OCI-LY3 (cell line): Measurements from ENCODE around the gene MYOD1.

Experiments used
- H2AFZ ChIP-seq: fragments of 200-600, 300-600 bp; shearing (Covaris generic); 2 replicates; pipeline ENCODE4 v1.6.0; 2014; ENCODE audit warnings: antibody characterized with exemption, low read depth, low read length
- H3K27ac ChIP-seq: fragments of 200-600, 300-600 bp; sonication (generic); 2 replicates; pipeline ENCODE4 v1.5.1; 2014; ENCODE audit warnings: mild to moderate bottlenecking, low read length, moderate library complexity, mixed read lengths
- H3K27me3 ChIP-seq: fragments of 200-600, 300-600 bp; sonication (generic); 2 replicates; pipeline ENCODE4 v1.6.1; 2014; ENCODE audit warnings: low read depth, low read length, mixed read lengths
- H3K36me3 ChIP-seq: fragments of 200-600, 300-600 bp; sonication (generic); replicated peaks from 2 replicates; pipeline ENCODE3; 2014; ENCODE audit warnings: low read depth, low read length, mixed read lengths
- H3K4me1 ChIP-seq: fragments of 300-600, 200-600 bp; sonication (generic); 2 replicates; pipeline ENCODE4 v1.6.1; 2014; ENCODE audit warnings: low read length, mixed read lengths
- H3K4me2 ChIP-seq: fragments of 200-600, 300-600 bp; sonication (generic); 2 replicates; pipeline ENCODE4 v1.6.1; 2014; ENCODE audit warnings: low read length, mixed read lengths
- H3K4me3 ChIP-seq: fragments of 300-600, 200-600 bp; sonication (generic); 2 replicates; pipeline ENCODE4 v1.5.1; 2014; ENCODE audit warnings: antibody characterized with exemption, mild to moderate bottlenecking, low read length, moderate library complexity
- H3K79me2 ChIP-seq: fragments of 300-600, 200-600 bp; shearing (Covaris generic); 2 replicates; pipeline ENCODE4 v1.6.1; 2014; ENCODE audit warnings: mild to moderate bottlenecking, low read length, mixed read lengths
- H3K9ac ChIP-seq: fragments of 300-600, 200-600 bp; shearing (Covaris generic); 2 replicates; pipeline ENCODE4 v1.6.0; 2014; ENCODE audit warnings: mild to moderate bottlenecking, low read length, moderate library complexity
- H3K9me3 ChIP-seq: fragments of 200-600, 300-600 bp; shearing (Covaris generic); 2 replicates; pipeline ENCODE4 v1.6.1; 2014; ENCODE audit warnings: low read length, mixed read lengths; ENCODE audit not compliant: insufficient read depth
- H4K20me1 ChIP-seq: fragments of 200-600, 300-600 bp; sonication (generic); 2 replicates; pipeline ENCODE4 v1.6.1; 2016; ENCODE audit warnings: low read length, mixed read lengths; ENCODE audit not compliant: insufficient read depth
- EZH2phosphoT487 ChIP-seq: fragments of 200-600 bp; shearing (Covaris generic); IDR thresholded peaks from 2 replicates; pipeline ENCODE4 v1.6.1; 2018; ENCODE audit warnings: antibody characterized with exemption, mixed run types, low read depth
- TF ChIP-seq, protein P1 (sequence below): fragments of 200-600, 300-600 bp; sonication (generic); IDR thresholded peaks from 2 replicates; pipeline ENCODE4 v1.5.1; 2014; ENCODE audit warnings: antibody characterized with exemption, low read length, low read depth

The MYOD1 gene

DNA sequence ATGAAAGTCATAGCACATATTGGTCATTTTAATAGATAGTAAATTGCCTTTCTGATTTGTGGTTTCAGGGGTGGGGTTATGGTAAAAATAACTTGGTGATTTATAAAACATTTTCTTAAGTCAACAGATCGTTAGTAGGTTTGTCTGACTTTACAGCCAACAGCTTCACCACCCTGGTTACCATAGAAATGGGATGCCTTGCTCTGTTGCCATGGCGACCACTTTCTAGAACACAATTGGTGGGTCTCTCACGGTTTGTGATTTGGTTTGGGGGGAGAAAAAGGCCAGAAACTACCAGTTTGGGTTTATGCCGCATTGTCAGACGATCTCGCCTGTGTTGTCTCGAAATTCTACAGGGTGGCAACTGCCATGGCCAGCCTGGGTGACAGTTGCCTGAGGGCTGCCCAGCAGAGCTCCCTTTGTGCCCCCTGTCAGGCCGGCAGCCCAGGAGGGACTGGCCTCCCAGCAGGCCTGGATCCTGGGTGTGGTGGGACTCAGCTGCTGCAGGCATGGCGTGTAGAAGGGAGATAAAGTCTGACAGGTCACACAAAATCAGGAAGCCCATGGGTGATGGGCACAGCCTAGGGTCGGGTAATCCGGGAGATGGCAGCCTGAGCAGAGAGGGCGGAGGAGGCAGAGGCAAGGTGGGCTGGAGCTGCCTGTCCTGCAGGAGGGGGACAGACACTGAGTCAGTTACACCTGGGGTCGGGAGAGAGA, 46.1 kb downstream of the MYOD1 start:
- Histone ChIP-seq H3K9ac (no peak overlapping the region), H3K9me3 (no peaks in the 10 kb centered on the region), H3K27ac (no peak overlapping the region), H4K20me1 (no peaks in the 10 kb centered on the region), H2AFZ (no peak overlapping the region), H3K36me3 (no peaks in the 10 kb centered on the region), H3K79me2 (no peaks in the 10 kb centered on the region), H3K4me1 (peaks cover 5% of the 10 kb centered on the region; the same call in 1 of the 2 replicates), H3K4me3 (no peak overlapping the region), H3K27me3 (no peaks in the 10 kb centered on the region), H3K4me2 (no peak overlapping the region)
- TF ChIP-seq, protein P1, sequence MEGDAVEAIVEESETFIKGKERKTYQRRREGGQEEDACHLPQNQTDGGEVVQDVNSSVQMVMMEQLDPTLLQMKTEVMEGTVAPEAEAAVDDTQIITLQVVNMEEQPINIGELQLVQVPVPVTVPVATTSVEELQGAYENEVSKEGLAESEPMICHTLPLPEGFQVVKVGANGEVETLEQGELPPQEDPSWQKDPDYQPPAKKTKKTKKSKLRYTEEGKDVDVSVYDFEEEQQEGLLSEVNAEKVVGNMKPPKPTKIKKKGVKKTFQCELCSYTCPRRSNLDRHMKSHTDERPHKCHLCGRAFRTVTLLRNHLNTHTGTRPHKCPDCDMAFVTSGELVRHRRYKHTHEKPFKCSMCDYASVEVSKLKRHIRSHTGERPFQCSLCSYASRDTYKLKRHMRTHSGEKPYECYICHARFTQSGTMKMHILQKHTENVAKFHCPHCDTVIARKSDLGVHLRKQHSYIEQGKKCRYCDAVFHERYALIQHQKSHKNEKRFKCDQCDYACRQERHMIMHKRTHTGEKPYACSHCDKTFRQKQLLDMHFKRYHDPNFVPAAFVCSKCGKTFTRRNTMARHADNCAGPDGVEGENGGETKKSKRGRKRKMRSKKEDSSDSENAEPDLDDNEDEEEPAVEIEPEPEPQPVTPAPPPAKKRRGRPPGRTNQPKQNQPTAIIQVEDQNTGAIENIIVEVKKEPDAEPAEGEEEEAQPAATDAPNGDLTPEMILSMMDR, result no peak
- no peak for TF ChIP-seq EZH2phosphoT487

DNA sequence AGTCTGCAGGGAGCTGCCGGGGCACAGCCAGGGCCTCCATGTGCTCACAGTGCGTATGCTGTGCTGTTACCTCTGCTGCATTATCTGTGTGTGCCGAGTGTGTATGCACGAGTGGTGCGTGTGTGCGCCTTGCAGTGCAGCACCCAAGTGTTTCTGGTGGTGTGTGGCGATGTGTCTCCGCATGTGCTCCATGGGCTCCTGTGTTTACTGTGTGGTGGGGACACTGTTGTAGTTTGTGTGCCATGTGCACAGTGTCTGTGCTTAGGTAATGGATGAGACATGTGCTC, 46.6 kb downstream of the MYOD1 start:
- Histone ChIP-seq H2AFZ (no peak overlapping the region), H3K36me3 (no peaks in the 10 kb centered on the region), H3K27me3 (no peaks in the 10 kb centered on the region), H3K79me2 (no peaks in the 10 kb centered on the region), H3K27ac (no peak overlapping the region), H3K4me1 (peaks cover 5% of the 10 kb centered on the region; the same call in 1 of the 2 replicates), H3K4me3 (no peak overlapping the region), H4K20me1 (no peaks in the 10 kb centered on the region), H3K9ac (no peak overlapping the region), H3K4me2 (no peak overlapping the region), H3K9me3 (no peaks in the 10 kb centered on the region)
- no peak for TF ChIP-seq EZH2phosphoT487
- TF ChIP-seq, protein P1, result no peak

DNA sequence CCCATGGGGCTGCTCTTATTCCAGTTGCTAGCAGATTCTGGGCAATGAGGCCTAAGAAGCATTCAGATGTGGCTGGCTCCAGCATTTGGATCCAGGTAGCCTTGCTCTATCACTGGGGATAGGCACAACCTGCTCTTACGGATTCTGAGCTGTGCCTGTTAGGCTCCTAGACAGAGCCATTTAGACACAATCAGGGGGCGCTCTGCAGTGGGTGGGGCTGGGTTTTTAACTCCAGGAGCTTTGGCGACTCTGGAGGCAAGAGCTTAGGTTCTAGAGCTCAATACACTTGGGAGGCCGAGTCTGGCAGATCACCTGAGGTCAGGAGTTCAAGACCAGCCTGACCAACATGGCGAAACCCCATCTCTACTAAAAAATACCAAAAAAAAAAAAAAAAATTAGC, 47.2 kb downstream of the MYOD1 start:
- H3K9me3 ChIP-seq, result no peaks in the 10 kb centered on the region
- H3K27me3 ChIP-seq, result no peaks in the 10 kb centered on the region

DNA sequence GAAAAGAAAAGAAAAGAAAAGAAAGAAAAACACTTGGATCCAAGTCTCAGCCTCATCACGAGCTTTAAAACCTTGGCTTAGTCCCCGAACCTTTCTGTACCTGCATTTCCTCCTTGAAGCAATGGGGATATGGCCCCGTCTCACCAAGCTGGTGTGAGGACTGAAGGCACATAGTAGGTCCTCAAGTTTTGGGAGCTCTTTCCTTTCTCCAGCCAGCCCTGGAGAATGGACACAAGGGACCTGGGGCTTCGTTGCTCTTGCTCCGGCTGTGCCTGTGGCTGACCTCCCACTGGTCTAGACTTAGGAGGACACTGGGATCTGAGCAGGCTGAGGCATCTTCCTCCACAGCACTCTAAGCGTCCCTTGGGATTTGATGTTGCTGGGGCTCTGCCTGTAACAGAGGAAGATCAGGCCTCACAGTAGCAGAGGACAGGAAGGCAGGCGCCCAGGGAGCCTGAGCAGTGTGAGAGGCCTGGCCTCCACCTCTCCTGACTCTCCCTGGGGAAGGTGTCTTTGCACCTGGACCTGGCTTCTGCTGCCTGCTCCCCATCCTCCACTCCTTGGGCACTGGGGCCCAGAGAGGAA, 48.0 kb downstream of the MYOD1 start:
- Histone ChIP-seq H3K4me3 (no peak overlapping the region), H3K27me3 (no peaks in the 10 kb centered on the region), H3K9ac (no peak overlapping the region), H3K4me1 (peaks cover 5% of the 10 kb centered on the region; the same call in 1 of the 2 replicates), H3K4me2 (no peak overlapping the region), H3K79me2 (no peaks in the 10 kb centered on the region), H3K9me3 (no peaks in the 10 kb centered on the region), H3K36me3 (no peaks in the 10 kb centered on the region), H3K27ac (no peak overlapping the region), H4K20me1 (no peaks in the 10 kb centered on the region), H2AFZ (no peak overlapping the region)
- TF ChIP-seq, protein P1, result no peak
- TF ChIP-seq EZH2phosphoT487, result no peak

More for the DNA sequence above, 47.2 kb downstream of the MYOD1 start:
- H3K79me2 ChIP-seq, result no peaks in the 10 kb centered on the region
- no peak overlapping the region for H3K4me3 ChIP-seq
- H4K20me1 ChIP-seq, result no peaks in the 10 kb centered on the region
- TF ChIP-seq, protein P1, result no peak
- no peak for TF ChIP-seq EZH2phosphoT487
- no peak overlapping the region for H3K27ac ChIP-seq
- no peak overlapping the region for H3K9ac ChIP-seq
- H3K4me2 ChIP-seq, result no peak overlapping the region
- H2AFZ ChIP-seq, result no peak overlapping the region
- H3K4me1 ChIP-seq, result peaks cover 5% of the 10 kb centered on the region; the same call in 1 of the 2 replicates
- H3K36me3 ChIP-seq, result no peaks in the 10 kb centered on the region
